GM12891 (cell line): ENCODE measurements around the gene NACAD.
"Not testable (repeated sequence)": the region's sequence is repeated elsewhere in the genome, so short reads cannot be mapped to it uniquely, and the experiment has no call there.

Source experiments
- DNase-seq: peaks from one replicate; pipeline ENCODE4 v3.0.0; 2011; ENCODE audit warnings: low spot score; ENCODE audit not compliant: insufficient read length
- FAIRE-seq: peaks from 2 replicates; lab custom pipeline; 2011; peaks lifted over from hg19 to GRCh38; lab: Jason Lieb, UNC
- PAX5 ChIP-seq: IDR thresholded peaks from 2 replicates; pipeline ENCODE4 v1.6.1; 2011; ENCODE audit warnings: low read length, moderate library complexity, mild to moderate bottlenecking; ENCODE audit not compliant: insufficient read depth, severe bottlenecking
- POLR2A ChIP-seq: IDR thresholded peaks from 2 replicates; pipeline ENCODE4 v1.6.1; 2011; ENCODE audit warnings: low read depth, low read length, control low read depth
- POLR2AphosphoS5 ChIP-seq: IDR thresholded peaks from 2 replicates; pipeline ENCODE4 v1.6.1; 2011; ENCODE audit warnings: low read depth, low read length, control low read depth
- POU2F2 ChIP-seq: IDR thresholded peaks from 2 replicates; pipeline ENCODE4 v1.6.1; 2011; ENCODE audit warnings: low read depth, mild to moderate bottlenecking, control low read depth, low read length, moderate library complexity
- SPI1 ChIP-seq: IDR thresholded peaks from 2 replicates; pipeline ENCODE4 v1.6.1; 2011; ENCODE audit warnings: low read depth, low read length, control low read depth
- TAF1 ChIP-seq: IDR thresholded peaks from 2 replicates; pipeline ENCODE4 v1.6.1; 2011; ENCODE audit warnings: low read depth, low read length, control low read depth

The NACAD gene

GRCh38 chr7:45117582-45117981 is 28.8 kb upstream of the NACAD start:
- DNase-seq (no peak), FAIRE-seq (no peak)
- TF ChIP-seq POU2F2 (no peak), PAX5 (no peak), TAF1 (no peak), POLR2AphosphoS5 (no peak), SPI1 (no peak), POLR2A (no peak)

- DNase-seq = no peak
- TF ChIP-seq POLR2AphosphoS5 (no peak), PAX5 (no peak), POU2F2 (no peak), POLR2A (no peak), TAF1 (no peak), SPI1 (no peak)
- FAIRE-seq = no peak
Observed at GRCh38 chr7:45116048-45116447, 27.3 kb upstream of the NACAD start.

- FAIRE-seq (no peak), DNase-seq (no peak)
- TF ChIP-seq SPI1 (peak; percentile 30; the same call in 1 of the 2 replicates), POU2F2 (no peak), POLR2AphosphoS5 (no peak)
Observed at GRCh38 chr7:45114926-45115325, 26.2 kb upstream of the NACAD start.

- not testable (repeated sequence) for FAIRE-seq, DNase-seq
Observed at GRCh38 chr7:45114257-45114656, 25.5 kb upstream of the NACAD start.

- no peak for DNase-seq
- no peak for TF ChIP-seq PAX5
- no peak for TF ChIP-seq POU2F2
- TF ChIP-seq POLR2AphosphoS5 = no peak
- no peak for TF ChIP-seq POLR2A
- no peak for TF ChIP-seq TAF1
- no peak for TF ChIP-seq SPI1
- no peak for FAIRE-seq
Observed at GRCh38 chr7:45112648-45113047, 23.9 kb upstream of the NACAD start.

- DNase-seq (peak; percentile 92), FAIRE-seq (peak; percentile 99)
- TF ChIP-seq PAX5 = no peak
- peak; percentile 97 for TF ChIP-seq POLR2A
- peak; percentile 92 for TF ChIP-seq POU2F2
- peak; percentile 97 for TF ChIP-seq POLR2AphosphoS5
- peak; percentile 97 for TF ChIP-seq TAF1
- 0 out of 2 replicates have a peak, but pooled peaks have one; percentile 7 for TF ChIP-seq SPI1
Observed at GRCh38 chr7:45111298-45112223, 22.8 kb upstream of the NACAD start, which contains the start of gene TBRG4. Gene TBRG4 (minus strand): TSS chr7:45111697. CDS start chr7:45109237, 2,460 bp downstream.

GRCh38 chr7:45108863-45109262 is 20.1 kb upstream of the NACAD start:
- DNase-seq (no peak), FAIRE-seq (no peak)
- TF ChIP-seq TAF1 = no peak
- TF ChIP-seq PAX5 = no peak
- TF ChIP-seq POLR2A = 0 out of 2 replicates have a peak, but pooled peaks have one; percentile 42
- TF ChIP-seq POLR2AphosphoS5 = peak; percentile 5; the same call in 1 of the 2 replicates

- FAIRE-seq (no peak), DNase-seq (no peak)
- TF ChIP-seq POLR2A (no peak), POLR2AphosphoS5 (no peak), PAX5 (no peak), POU2F2 (no peak), TAF1 (no peak), SPI1 (no peak)
Observed at GRCh38 chr7:45107356-45107755, 18.6 kb upstream of the NACAD start.

- TF ChIP-seq POU2F2 (no peak), PAX5 (no peak), POLR2AphosphoS5 (no peak), SPI1 (no peak), TAF1 (no peak), POLR2A (no peak)
- FAIRE-seq = no peak
- DNase-seq = no peak
Observed at GRCh38 chr7:45106820-45107219, 18.1 kb upstream of the NACAD start.
